HEK293 (cell line): ENCODE results near the gene ARHGEF12.

ENCODE experiments used
- CTCF ChIA-PET: fragments of 350-600 bp; formaldehyde crosslinking; extraction: SDS; loops from one replicate; lab custom pipeline; 2021; ENCODE audit warnings: antibody characterized with exemption; lab: Yijun Ruan, JAX
- POLR2A ChIA-PET: fragments of 300-600 bp; formaldehyde crosslinking; extraction: SDS; loops from one replicate; lab custom pipeline; 2020; ENCODE audit warnings: antibody characterized with exemption, inconsistent platforms; lab: Yijun Ruan, JAX
- H3K27ac ChIP-seq: fragments of 200-500 bp; sonication (Bioruptor generic); 2 replicates; pipeline ENCODE4 v1.5.1; 2014; ENCODE audit warnings: low read depth, low read length, control low read depth, inconsistent platforms; ENCODE audit errors: extremely low read depth
- H3K36me3 ChIP-seq, 2 experiments: fragments of 200-500 bp in 1 of 2; sonication (Bioruptor generic) in 1 of 2; 1 replicate in 1 of 2; 2 replicates in 1 of 2; pipeline ENCODE4 v1.5.1; 2014 to 2017; ENCODE audit warnings: inconsistent platforms in 2 of 2, low read length in 2 of 2; ENCODE audit not compliant: control insufficient read depth in 2 of 2, insufficient read depth in 1 of 2
- H3K4me1 ChIP-seq: fragments of 200-500 bp; sonication (Bioruptor generic); 2 replicates; pipeline ENCODE4 v1.5.1; 2014; ENCODE audit warnings: mild to moderate bottlenecking, low read length, inconsistent platforms; ENCODE audit not compliant: control insufficient read depth, insufficient read depth
- H3K4me3 ChIP-seq: 2 replicates; pipeline ENCODE4 v1.5.1; 2011; ENCODE audit warnings: low read depth, mild to moderate bottlenecking, control low read depth, low read length, moderate library complexity
- H3K9me3 ChIP-seq: fragments of 200-500 bp; sonication (Bioruptor generic); 2 replicates; pipeline ENCODE4 v1.5.1; 2014; ENCODE audit warnings: low read depth, low read length, inconsistent platforms; ENCODE audit not compliant: control insufficient read depth, insufficient read depth
- FEZF1 ChIP-seq: fragments of 450-650 bp; formaldehyde crosslinking; IDR thresholded peaks from 2 replicates; pipeline ENCODE4 v1.5.1; 2016; ENCODE audit warnings: missing biosample characterization, missing genetic modification characterization
- GLIS1 ChIP-seq: fragments of 450-650 bp; formaldehyde crosslinking; IDR thresholded peaks from 2 replicates; pipeline ENCODE4 v1.5.1; 2016; ENCODE audit warnings: missing biosample characterization, missing genetic modification characterization
- HOXA7 ChIP-seq: sonication (generic); formaldehyde crosslinking; IDR thresholded peaks from 2 replicates; pipeline ENCODE4 v1.8.1; 2022; ENCODE audit warnings: missing genetic modification reagents, borderline replicate concordance
- KLF10 ChIP-seq: fragments of 450-650 bp; IDR thresholded peaks from 2 replicates; pipeline ENCODE4 v1.5.1; 2018; ENCODE audit warnings: missing biosample characterization, mild to moderate bottlenecking, missing genetic modification characterization
- SCRT1 ChIP-seq: fragments of 450-650 bp; formaldehyde crosslinking; IDR thresholded peaks from 2 replicates; pipeline ENCODE4 v1.5.1; 2016; ENCODE audit warnings: missing biosample characterization, missing genetic modification characterization, borderline replicate concordance
- ZFP3 ChIP-seq: fragments of 450-650 bp; formaldehyde crosslinking; IDR thresholded peaks from 2 replicates; pipeline ENCODE4 v1.5.1; 2016; ENCODE audit warnings: low read depth, missing biosample characterization, missing genetic modification characterization
- ZNF175 ChIP-seq: fragments of 450-650 bp; formaldehyde crosslinking; IDR thresholded peaks from 2 replicates; pipeline ENCODE4 v1.5.1; 2016; ENCODE audit warnings: missing biosample characterization, missing genetic modification characterization
- ZNF248 ChIP-seq: fragments of 450-650 bp; formaldehyde crosslinking; IDR thresholded peaks from 2 replicates; pipeline ENCODE4 v1.5.1; 2017; ENCODE audit warnings: missing biosample characterization, missing genetic modification characterization
- ZNF335 ChIP-seq: fragments of 450-650 bp; formaldehyde crosslinking; conservative IDR thresholded peaks from 2 replicates; pipeline ENCODE4 v1.5.1; 2016; ENCODE audit warnings: missing biosample characterization, missing genetic modification characterization
- ZNF394 ChIP-seq: fragments of 450-650 bp; formaldehyde crosslinking; IDR thresholded peaks from 2 replicates; pipeline ENCODE4 v1.5.1; 2016; ENCODE audit warnings: missing biosample characterization, missing genetic modification characterization, mild to moderate bottlenecking, moderate library complexity, borderline replicate concordance
- ZNF433 ChIP-seq: fragments of 450-650 bp; formaldehyde crosslinking; IDR thresholded peaks from 2 replicates; pipeline ENCODE4 v1.5.1; 2016; ENCODE audit warnings: missing biosample characterization, missing genetic modification characterization, low read depth
- ZNF555 ChIP-seq: fragments of 450-650 bp; formaldehyde crosslinking; conservative IDR thresholded peaks from 2 replicates; pipeline ENCODE4 v1.5.1; 2017; ENCODE audit warnings: missing biosample characterization, mild to moderate bottlenecking, missing genetic modification characterization, inconsistent platforms
- ZNF660 ChIP-seq: fragments of 450-650 bp; IDR thresholded peaks from 2 replicates; pipeline ENCODE4 v1.5.1; 2018; ENCODE audit warnings: missing biosample characterization, mild to moderate bottlenecking, missing genetic modification characterization
- ZSCAN16 ChIP-seq: fragments of 450-650 bp; formaldehyde crosslinking; IDR thresholded peaks from 2 replicates; pipeline ENCODE4 v1.5.1; 2016; ENCODE audit warnings: missing biosample characterization, missing genetic modification characterization
- ZXDB ChIP-seq: fragments of 450-650 bp; formaldehyde crosslinking; IDR thresholded peaks from 2 replicates; pipeline ENCODE4 v1.5.1; 2016; ENCODE audit warnings: missing biosample characterization, missing genetic modification characterization
- TF ChIP-seq, protein P1 (sequence below): fragments of 450-650 bp; formaldehyde crosslinking; IDR thresholded peaks from 2 replicates; pipeline ENCODE4 v1.5.1; 2016; ENCODE audit warnings: missing biosample characterization, missing genetic modification characterization, borderline replicate concordance
- TF ChIP-seq, protein P2 (sequence below): fragments of 450-650 bp; formaldehyde crosslinking; conservative IDR thresholded peaks from 2 replicates; pipeline ENCODE4 v1.5.1; 2016; ENCODE audit warnings: low read depth, missing biosample characterization, missing genetic modification characterization

ARHGEF12 gene

DNA sequence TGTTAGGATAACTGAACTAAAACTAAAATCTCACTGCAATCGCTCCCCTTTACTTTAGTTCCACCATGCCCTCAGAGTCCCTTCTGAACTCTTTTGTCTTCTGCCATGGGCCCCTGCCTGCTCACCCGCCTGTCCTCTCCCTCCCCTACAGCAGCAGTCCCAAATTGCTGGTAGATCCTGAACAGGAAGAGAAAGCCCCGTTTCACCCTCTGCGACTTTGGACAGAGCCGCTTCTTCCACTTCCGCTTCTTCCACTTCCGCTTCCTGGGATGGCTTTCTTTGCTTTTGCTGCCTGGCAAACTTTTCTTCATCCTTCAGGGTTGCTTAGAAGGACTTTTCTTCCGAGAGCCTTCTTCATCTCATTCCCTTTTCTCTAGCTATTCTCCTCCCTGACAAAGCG is 46.8 kb upstream of the ARHGEF12 start (continued):
- no peak for TF ChIP-seq ZNF394 (tag by site-specific recombination)
- no peak for TF ChIP-seq ZNF660 (tag by site-specific recombination)
- TF ChIP-seq, all 188 proteins: peak for 0

DNA sequence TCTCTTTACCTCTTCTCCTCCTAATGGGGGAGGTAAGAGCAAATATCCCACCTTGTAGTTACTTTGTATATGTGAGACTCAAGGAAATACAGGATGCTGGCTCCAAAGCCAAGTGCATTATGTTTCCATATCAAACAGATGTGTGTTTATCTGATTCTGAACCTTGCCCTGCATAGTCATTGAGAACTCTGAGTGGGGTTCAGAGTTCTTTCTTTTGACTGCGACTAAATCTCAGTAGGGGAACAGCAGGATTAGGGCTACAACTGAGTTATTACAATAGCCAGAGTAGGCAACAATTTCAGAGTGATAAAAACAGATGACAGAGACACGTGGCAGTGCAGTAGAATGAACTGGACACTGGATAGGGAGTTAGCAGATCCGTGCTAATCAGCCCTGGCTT is 45.3 kb upstream of the ARHGEF12 start:
- POLR2A ChIA-PET, result no interaction called here
- H3K4me3 ChIP-seq, result no peak overlapping the region
- H3K4me1 ChIP-seq, result no peaks in the 10 kb centered on the region
- no peaks in the 10 kb centered on the region for H3K9me3 ChIP-seq
- TF ChIP-seq GLIS1 (tag by site-specific recombination), result peak; percentile 47
- TF ChIP-seq ZNF248 (tag by site-specific recombination), result no peak
- TF ChIP-seq KLF10 (tag by site-specific recombination), result no peak
- CTCF ChIA-PET, result interaction anchor here (0.5 to 4.5 kb wide), 4 partner anchors 9 to 113 kb away, joined by 3 to 29 read pairs (median 3); no protein-coding TSS in a partner anchor
- H3K36me3 ChIP-seq, result no peaks in the 10 kb centered on the region
- H3K27ac ChIP-seq, result no peak overlapping the region

DNA sequence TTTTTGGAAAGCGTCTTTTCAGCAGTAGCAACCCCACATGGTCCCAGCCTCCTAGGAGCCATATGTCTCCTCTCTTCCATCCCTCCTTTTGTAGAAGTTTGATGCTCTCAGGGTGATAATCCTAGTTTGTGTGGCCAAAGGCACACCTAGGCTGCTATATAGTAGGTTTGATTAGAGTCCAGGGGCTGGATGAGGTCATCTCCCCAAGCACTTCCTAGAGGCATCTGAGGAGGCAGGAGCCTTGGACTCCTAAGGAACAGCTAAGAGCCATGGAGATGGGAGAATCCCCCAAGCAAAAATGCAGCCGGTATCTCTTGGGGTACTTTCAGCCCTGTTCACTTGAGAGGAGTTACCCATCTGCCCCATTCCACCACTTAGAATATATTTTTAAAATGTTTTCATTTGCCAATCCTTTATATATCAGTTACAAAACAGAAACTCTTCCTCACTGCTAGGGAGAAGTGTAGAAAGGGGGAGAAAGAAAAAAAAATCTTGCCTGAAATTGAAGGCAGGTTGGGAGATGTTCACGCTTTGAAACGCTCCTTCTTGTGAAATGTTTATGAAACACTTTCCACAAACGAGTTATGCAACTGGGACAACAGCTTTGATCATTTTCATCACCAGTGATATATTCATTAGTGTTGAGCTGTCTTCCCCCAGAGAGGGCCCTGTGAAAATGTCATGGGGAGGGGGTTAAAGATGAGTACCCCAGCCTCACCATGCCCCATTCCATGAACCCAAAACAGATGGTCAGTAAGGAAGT is 43.0 kb upstream of the ARHGEF12 start:
- TF ChIP-seq, protein P1, sequence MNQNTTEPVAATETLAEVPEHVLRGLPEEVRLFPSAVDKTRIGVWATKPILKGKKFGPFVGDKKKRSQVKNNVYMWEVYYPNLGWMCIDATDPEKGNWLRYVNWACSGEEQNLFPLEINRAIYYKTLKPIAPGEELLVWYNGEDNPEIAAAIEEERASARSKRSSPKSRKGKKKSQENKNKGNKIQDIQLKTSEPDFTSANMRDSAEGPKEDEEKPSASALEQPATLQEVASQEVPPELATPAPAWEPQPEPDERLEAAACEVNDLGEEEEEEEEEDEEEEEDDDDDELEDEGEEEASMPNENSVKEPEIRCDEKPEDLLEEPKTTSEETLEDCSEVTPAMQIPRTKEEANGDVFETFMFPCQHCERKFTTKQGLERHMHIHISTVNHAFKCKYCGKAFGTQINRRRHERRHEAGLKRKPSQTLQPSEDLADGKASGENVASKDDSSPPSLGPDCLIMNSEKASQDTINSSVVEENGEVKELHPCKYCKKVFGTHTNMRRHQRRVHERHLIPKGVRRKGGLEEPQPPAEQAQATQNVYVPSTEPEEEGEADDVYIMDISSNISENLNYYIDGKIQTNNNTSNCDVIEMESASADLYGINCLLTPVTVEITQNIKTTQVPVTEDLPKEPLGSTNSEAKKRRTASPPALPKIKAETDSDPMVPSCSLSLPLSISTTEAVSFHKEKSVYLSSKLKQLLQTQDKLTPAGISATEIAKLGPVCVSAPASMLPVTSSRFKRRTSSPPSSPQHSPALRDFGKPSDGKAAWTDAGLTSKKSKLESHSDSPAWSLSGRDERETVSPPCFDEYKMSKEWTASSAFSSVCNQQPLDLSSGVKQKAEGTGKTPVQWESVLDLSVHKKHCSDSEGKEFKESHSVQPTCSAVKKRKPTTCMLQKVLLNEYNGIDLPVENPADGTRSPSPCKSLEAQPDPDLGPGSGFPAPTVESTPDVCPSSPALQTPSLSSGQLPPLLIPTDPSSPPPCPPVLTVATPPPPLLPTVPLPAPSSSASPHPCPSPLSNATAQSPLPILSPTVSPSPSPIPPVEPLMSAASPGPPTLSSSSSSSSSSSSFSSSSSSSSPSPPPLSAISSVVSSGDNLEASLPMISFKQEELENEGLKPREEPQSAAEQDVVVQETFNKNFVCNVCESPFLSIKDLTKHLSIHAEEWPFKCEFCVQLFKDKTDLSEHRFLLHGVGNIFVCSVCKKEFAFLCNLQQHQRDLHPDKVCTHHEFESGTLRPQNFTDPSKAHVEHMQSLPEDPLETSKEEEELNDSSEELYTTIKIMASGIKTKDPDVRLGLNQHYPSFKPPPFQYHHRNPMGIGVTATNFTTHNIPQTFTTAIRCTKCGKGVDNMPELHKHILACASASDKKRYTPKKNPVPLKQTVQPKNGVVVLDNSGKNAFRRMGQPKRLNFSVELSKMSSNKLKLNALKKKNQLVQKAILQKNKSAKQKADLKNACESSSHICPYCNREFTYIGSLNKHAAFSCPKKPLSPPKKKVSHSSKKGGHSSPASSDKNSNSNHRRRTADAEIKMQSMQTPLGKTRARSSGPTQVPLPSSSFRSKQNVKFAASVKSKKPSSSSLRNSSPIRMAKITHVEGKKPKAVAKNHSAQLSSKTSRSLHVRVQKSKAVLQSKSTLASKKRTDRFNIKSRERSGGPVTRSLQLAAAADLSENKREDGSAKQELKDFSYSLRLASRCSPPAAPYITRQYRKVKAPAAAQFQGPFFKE (tag by site-specific recombination), result no peak
- TF ChIP-seq ZNF433 (no peak), ZNF555 (tag by site-specific recombination) (no peak), SCRT1 (no peak), ZNF335 (0 out of 2 replicates have a peak, but pooled peaks have one; percentile 15), FEZF1 (tag by site-specific recombination) (no peak)
- H3K36me3 ChIP-seq, result no peaks in the 10 kb centered on the region
- no peak overlapping the region for H3K4me3 ChIP-seq
- ChIA-PET POLR2A (no interaction called here), CTCF (interaction anchor here (0.6 to 14.7 kb wide), 6 partner anchors 9 to 60 kb away, joined by 3 to 349 read pairs (median 3); no protein-coding TSS in a partner anchor)
- no peak overlapping the region for H3K27ac ChIP-seq
- H3K9me3 ChIP-seq, result no peaks in the 10 kb centered on the region
- H3K4me1 ChIP-seq, result no peaks in the 10 kb centered on the region

DNA sequence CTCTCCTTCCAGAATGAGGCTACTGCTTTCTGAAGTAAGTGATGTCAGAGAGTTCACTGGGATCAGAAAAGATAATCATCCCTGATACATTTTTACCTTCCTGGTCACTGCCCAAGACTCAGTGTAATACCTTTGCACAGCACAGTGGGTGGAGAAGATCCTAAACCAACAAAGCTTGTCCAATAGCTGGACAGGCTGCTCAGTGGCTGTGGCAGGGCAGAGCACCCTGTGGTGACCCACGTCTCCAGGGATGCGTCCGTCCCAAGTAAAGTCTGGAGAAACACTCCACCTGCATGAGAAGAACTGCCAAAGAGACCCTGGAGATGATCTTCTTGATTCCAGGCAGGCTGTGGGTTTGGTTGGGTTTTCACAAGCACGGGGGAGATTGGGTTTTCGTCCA is 42.1 kb upstream of the ARHGEF12 start:
- ChIA-PET POLR2A (no interaction called here), CTCF (interaction anchor here (0.7 to 14.7 kb wide), 5 partner anchors 8 to 61 kb away, joined by 3 to 349 read pairs (median 3); no protein-coding TSS in a partner anchor)

More for the DNA sequence above, 42.1 kb upstream of the ARHGEF12 start:
- Histone ChIP-seq H3K9me3 (no peaks in the 10 kb centered on the region), H3K27ac (no peak overlapping the region), H3K4me3 (no peak overlapping the region), H3K36me3 (no peaks in the 10 kb centered on the region), H3K4me1 (no peaks in the 10 kb centered on the region)
- TF ChIP-seq ZSCAN16 (tag by site-specific recombination) (no peak), HOXA7 (CRISPR knock-in tag) (no peak), ZNF175 (tag by site-specific recombination) (no peak), ZXDB (tag by site-specific recombination) (no peak), ZFP3 (no peak)
- TF ChIP-seq, protein P2, sequence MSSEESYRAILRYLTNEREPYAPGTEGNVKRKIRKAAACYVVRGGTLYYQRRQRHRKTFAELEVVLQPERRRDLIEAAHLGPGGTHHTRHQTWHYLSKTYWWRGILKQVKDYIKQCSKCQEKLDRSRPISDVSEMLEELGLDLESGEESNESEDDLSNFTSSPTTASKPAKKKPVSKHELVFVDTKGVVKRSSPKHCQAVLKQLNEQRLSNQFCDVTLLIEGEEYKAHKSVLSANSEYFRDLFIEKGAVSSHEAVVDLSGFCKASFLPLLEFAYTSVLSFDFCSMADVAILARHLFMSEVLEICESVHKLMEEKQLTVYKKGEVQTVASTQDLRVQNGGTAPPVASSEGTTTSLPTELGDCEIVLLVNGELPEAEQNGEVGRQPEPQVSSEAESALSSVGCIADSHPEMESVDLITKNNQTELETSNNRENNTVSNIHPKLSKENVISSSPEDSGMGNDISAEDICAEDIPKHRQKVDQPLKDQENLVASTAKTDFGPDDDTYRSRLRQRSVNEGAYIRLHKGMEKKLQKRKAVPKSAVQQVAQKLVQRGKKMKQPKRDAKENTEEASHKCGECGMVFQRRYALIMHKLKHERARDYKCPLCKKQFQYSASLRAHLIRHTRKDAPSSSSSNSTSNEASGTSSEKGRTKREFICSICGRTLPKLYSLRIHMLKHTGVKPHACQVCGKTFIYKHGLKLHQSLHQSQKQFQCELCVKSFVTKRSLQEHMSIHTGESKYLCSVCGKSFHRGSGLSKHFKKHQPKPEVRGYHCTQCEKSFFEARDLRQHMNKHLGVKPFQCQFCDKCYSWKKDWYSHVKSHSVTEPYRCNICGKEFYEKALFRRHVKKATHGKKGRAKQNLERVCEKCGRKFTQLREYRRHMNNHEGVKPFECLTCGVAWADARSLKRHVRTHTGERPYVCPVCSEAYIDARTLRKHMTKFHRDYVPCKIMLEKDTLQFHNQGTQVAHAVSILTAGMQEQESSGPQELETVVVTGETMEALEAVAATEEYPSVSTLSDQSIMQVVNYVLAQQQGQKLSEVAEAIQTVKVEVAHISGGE (tag by site-specific recombination), result no peak
